Measurements from ENCODE around the gene KCTD14. TPM values are rescaled to one million over a fixed set of nuclear protein-coding genes. Genes with fewer than 3 reads are reported as not detected.
"Not testable (repeated sequence)": the region's sequence is repeated elsewhere in the genome, so short reads cannot be mapped to it uniquely, and the experiment has no call there.

The KCTD14 gene
- total RNA-seq, 6 experiments from 2014 or later, result 0.17 to 1.5 (median 0.64) TPM

DNA sequence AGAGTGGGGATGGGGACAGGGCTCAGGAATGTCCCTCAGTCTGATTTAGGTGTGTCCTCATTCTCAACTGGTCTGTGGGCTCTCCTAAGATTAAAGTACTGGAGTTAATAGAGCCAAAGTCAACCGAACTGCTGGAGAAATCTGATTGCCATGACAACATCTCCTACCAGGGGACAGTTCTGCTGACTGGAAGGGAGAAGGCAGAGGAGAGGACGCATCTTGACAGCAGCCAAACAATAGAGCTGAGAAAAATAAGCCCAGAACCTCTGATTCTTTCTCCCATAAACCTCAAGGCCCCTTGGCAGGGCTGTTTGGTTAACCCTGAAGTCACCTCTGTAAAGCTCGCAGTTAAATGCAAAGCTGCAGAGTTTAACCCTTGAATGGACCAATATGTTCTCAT lies 2.8 kb downstream of the KCTD14 start:
- no peak for TF ChIP-seq CTCF (IDR thresholded peaks at IDR 0.05)
- no peak for DNase-seq
- no peak overlapping the region for H3K27ac Mint-ChIP-seq
- peaks cover 3% of the 10 kb centered on the region for H3K27me3 Mint-ChIP-seq (ENCODE audit: insufficient read depth)
- H3K4me3 Mint-ChIP-seq, result no peak overlapping the region
- H3K9me3 Mint-ChIP-seq, result no peaks in the 10 kb centered on the region
- H3K36me3 Mint-ChIP-seq (ENCODE audit: low read depth), result no peaks in the 10 kb centered on the region
- H3K4me1 Mint-ChIP-seq (ENCODE audit: low read depth), result peaks cover 23% of the 10 kb centered on the region

DNA sequence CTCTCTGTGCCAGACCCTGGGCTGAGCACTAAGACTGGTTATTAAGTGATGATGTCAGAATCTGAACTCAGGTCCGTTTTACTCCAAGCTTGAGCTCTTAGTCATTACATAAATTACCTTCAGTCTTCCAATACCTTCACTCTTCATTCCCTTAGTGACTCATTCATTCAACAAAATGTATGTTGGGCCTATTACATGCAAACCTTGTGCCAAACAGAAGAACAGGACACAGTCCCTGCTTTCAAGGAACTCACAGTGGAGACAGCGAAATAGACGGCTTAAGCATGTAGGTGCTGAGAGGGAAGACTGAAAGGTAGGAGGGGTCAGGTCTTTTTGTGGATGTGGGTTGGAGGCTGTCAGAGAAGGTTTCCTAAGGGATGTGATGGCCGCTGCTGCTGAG lies 3.3 kb downstream of the KCTD14 start:
- H3K36me3 Mint-ChIP-seq (ENCODE audit: low read depth), result no peaks in the 10 kb centered on the region
- no peak overlapping the region for H3K4me3 Mint-ChIP-seq
- H3K4me1 Mint-ChIP-seq (ENCODE audit: low read depth), result peaks cover 23% of the 10 kb centered on the region
- no peak overlapping the region for H3K27ac Mint-ChIP-seq
- TF ChIP-seq CTCF (IDR thresholded peaks at IDR 0.05), result no peak
- no peaks in the 10 kb centered on the region for H3K9me3 Mint-ChIP-seq
- peaks cover 3% of the 10 kb centered on the region for H3K27me3 Mint-ChIP-seq (ENCODE audit: insufficient read depth)
- DNase-seq, result no peak

- Mint-ChIP-seq H3K27ac (no peak overlapping the region), H3K9me3 (no peaks in the 10 kb centered on the region), H3K36me3 (ENCODE audit: low read depth) (no peaks in the 10 kb centered on the region), H3K27me3 (ENCODE audit: insufficient read depth) (peaks cover 4% of the 10 kb centered on the region), H3K4me3 (no peak overlapping the region), H3K4me1 (ENCODE audit: low read depth) (peaks cover 13% of the 10 kb centered on the region)
- no peak for TF ChIP-seq CTCF (IDR thresholded peaks at IDR 0.05)
- no peak for DNase-seq
Measured at GRCh38 chr11:78015878-78016277, 7.2 kb downstream of the KCTD14 start.

GRCh38 chr11:78014937-78015520 lies 8.0 kb downstream of the KCTD14 start:
- H3K27me3 Mint-ChIP-seq (ENCODE audit: insufficient read depth); DNase-seq; H3K4me3 Mint-ChIP-seq; H3K36me3 Mint-ChIP-seq (ENCODE audit: low read depth); H3K4me1 Mint-ChIP-seq (ENCODE audit: low read depth); H3K9me3 Mint-ChIP-seq; H3K27ac Mint-ChIP-seq: not testable (repeated sequence)

- Mint-ChIP-seq H3K9me3 (no peaks in the 10 kb centered on the region), H3K4me3 (no peak overlapping the region), H3K4me1 (ENCODE audit: low read depth) (no peaks in the 10 kb centered on the region), H3K27me3 (ENCODE audit: insufficient read depth) (peaks cover 5% of the 10 kb centered on the region), H3K36me3 (ENCODE audit: low read depth) (no peaks in the 10 kb centered on the region), H3K27ac (no peak overlapping the region)
- DNase-seq, result no peak
- TF ChIP-seq CTCF (IDR thresholded peaks at IDR 0.05), result no peak
Measured at GRCh38 chr11:78011301-78011700, 11.8 kb downstream of the KCTD14 start.

DNA sequence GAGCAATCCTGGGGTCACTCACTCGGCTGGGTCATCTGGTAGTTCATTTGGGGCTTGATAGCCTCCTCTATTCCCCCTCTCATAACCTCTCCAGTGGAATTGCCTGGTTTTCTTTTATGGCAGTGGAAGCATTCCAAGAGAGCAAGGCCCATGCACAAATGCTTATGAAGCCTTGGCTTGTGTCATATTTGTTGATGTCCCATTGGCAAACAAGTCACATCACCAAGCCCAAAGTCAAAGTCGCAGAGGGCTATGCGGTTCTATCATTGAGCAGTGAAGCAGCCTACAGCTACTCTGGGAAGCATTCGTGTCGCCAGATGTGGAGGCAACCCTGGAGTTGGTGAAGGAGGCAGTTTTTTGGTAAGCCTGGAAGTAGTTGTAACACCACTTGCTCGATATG lies 12.3 kb downstream of the KCTD14 start:
- no peaks in the 10 kb centered on the region for H3K36me3 Mint-ChIP-seq (ENCODE audit: low read depth)
- no peak for TF ChIP-seq CTCF (IDR thresholded peaks at IDR 0.05)
- H3K27ac Mint-ChIP-seq, result no peak overlapping the region
- H3K9me3 Mint-ChIP-seq, result no peaks in the 10 kb centered on the region
- no peak for DNase-seq
- H3K27me3 Mint-ChIP-seq (ENCODE audit: insufficient read depth), result peaks cover 5% of the 10 kb centered on the region
- H3K4me3 Mint-ChIP-seq, result no peak overlapping the region
- no peaks in the 10 kb centered on the region for H3K4me1 Mint-ChIP-seq (ENCODE audit: low read depth)
